Inflammatory macrophage treated with lipopolysaccharide for 1 hour (primary cell): Measurements from ENCODE around the gene NPBWR2.
"Not testable (repeated sequence)": the region's sequence is repeated elsewhere in the genome, so short reads cannot be mapped to it uniquely, and the experiment has no call there.

ENCODE experiments used
- DNase-seq, 2 donors: peaks; one replicate each; pipeline ENCODE4 v3.0.0-alpha.2; 2020 to 2022

The NPBWR2 gene

GRCh38 chr20:64102647-64103354, 4.6 kb downstream of the NPBWR2 start:
- DNase-seq = no peak

- DNase-seq = peak in 1 of 2 donors; percentile 54
Observed at GRCh38 chr20:64101731-64102621, 5.4 kb downstream of the NPBWR2 start.

- DNase-seq = no peak
Observed at GRCh38 chr20:64100946-64101688, 6.2 kb downstream of the NPBWR2 start.

- no peak for DNase-seq
Observed at GRCh38 chr20:64100566-64100888, 6.8 kb downstream of the NPBWR2 start.

GRCh38 chr20:64099880-64100565, 7.3 kb downstream of the NPBWR2 start:
- DNase-seq = no peak

GRCh38 chr20:64099086-64099786, 8.1 kb downstream of the NPBWR2 start:
- no peak for DNase-seq

- DNase-seq = no peak
Observed at GRCh38 chr20:64098471-64099013, 8.8 kb downstream of the NPBWR2 start.

GRCh38 chr20:64096535-64096934, 10.8 kb downstream of the NPBWR2 start:
- DNase-seq = no peak

GRCh38 chr20:64095927-64096326, 11.4 kb downstream of the NPBWR2 start:
- no peak for DNase-seq

GRCh38 chr20:64095455-64095854, 11.9 kb downstream of the NPBWR2 start:
- no peak for DNase-seq

- no peak for DNase-seq
Observed at GRCh38 chr20:64093013-64093503, 14.3 kb downstream of the NPBWR2 start.

- no peak for DNase-seq
Observed at GRCh38 chr20:64092258-64093012, 14.9 kb downstream of the NPBWR2 start.

GRCh38 chr20:64091770-64092169, 15.6 kb downstream of the NPBWR2 start:
- DNase-seq = no peak

- DNase-seq = no peak
Observed at GRCh38 chr20:64091340-64091739, 16.0 kb downstream of the NPBWR2 start.

GRCh38 chr20:64090165-64090564, 17.2 kb downstream of the NPBWR2 start:
- no peak for DNase-seq

- not testable (repeated sequence) for DNase-seq
Observed at GRCh38 chr20:64088586-64088985, 18.8 kb downstream of the NPBWR2 start.

GRCh38 chr20:64087226-64087825, 20.0 kb downstream of the NPBWR2 start:
- not testable (repeated sequence) for DNase-seq

GRCh38 chr20:64086801-64087200, 20.6 kb downstream of the NPBWR2 start:
- no peak for DNase-seq

- no peak for DNase-seq
Observed at GRCh38 chr20:64084685-64085152, 22.6 kb downstream of the NPBWR2 start.
